Keratinocyte (primary cell): ENCODE measurements around the gene CD63. TPM values are rescaled to one million over a fixed set of nuclear protein-coding genes. Genes with fewer than 3 reads are reported as not detected.

Experiments used
- DNase-seq: peaks from one replicate; pipeline ENCODE4 v3.0.0-alpha.2; 2011; ENCODE audit warnings: low read depth, missing footprints, low spot score
- FAIRE-seq: peaks from 2 replicates; lab custom pipeline; 2011; peaks lifted over from hg19 to GRCh38; lab: Jason Lieb, UNC
- H2AFZ ChIP-seq: 2 replicates; pipeline ENCODE4 v1.6.0; 2012; ENCODE audit warnings: low read length, control low read depth, inconsistent platforms; ENCODE audit not compliant: control insufficient read depth
- H3K27ac ChIP-seq: 2 replicates; pipeline ENCODE4 v1.5.1; 2011; ENCODE audit warnings: low read length; ENCODE audit not compliant: control insufficient read depth, insufficient read depth
- H3K27me3 ChIP-seq: 3 replicates; pipeline ENCODE4 v1.6.0; 2011; ENCODE audit warnings: low read length; ENCODE audit not compliant: control insufficient read depth, insufficient read depth; ENCODE audit errors: extremely low read depth
- H3K36me3 ChIP-seq, 2 experiments: 2 replicates in 1 of 2; 3 replicates in 1 of 2; pipeline ENCODE4 v1.5.1; 2011; ENCODE audit warnings: low read length in 2 of 2, mild to moderate bottlenecking in 1 of 2; ENCODE audit not compliant: control insufficient read depth in 2 of 2, insufficient read depth in 2 of 2; ENCODE audit errors: extremely low read depth in 1 of 2
- H3K4me1 ChIP-seq: 3 replicates; pipeline ENCODE4 v1.5.1; 2011; ENCODE audit warnings: low read length; ENCODE audit not compliant: control insufficient read depth, insufficient read depth; ENCODE audit errors: extremely low read depth
- H3K4me2 ChIP-seq: 3 replicates; pipeline ENCODE4 v1.6.0; 2011; ENCODE audit warnings: low read depth, low read length; ENCODE audit not compliant: control insufficient read depth, insufficient read depth; ENCODE audit errors: extremely low read depth
- H3K4me3 ChIP-seq, 3 experiments: fragments of 200-600 bp in 1 of 3; sonication (generic) in 1 of 3; 2 replicates in 2 of 3; 3 replicates in 1 of 3; pipeline ENCODE4 v1.5.1; 2011 to 2016; ENCODE audit warnings: low read length in 3 of 3, mild to moderate bottlenecking in 3 of 3, control low read depth in 2 of 3, inconsistent platforms in 1 of 3, low read depth in 1 of 3, mixed read lengths in 1 of 3, mixed run types in 1 of 3, moderate library complexity in 1 of 3; ENCODE audit not compliant: control insufficient read depth in 2 of 3, insufficient read depth in 2 of 3; ENCODE audit errors: extremely low read depth in 1 of 3
- H3K79me2 ChIP-seq: 2 replicates; pipeline ENCODE4 v1.6.0; 2012; ENCODE audit warnings: low read length; ENCODE audit not compliant: control insufficient read depth, insufficient read depth
- H3K9ac ChIP-seq: 3 replicates; pipeline ENCODE4 v1.6.0; 2011; ENCODE audit warnings: low read length; ENCODE audit not compliant: control insufficient read depth, insufficient read depth; ENCODE audit errors: extremely low read depth
- H3K9me1 ChIP-seq: 3 replicates; pipeline ENCODE4 v1.6.0; 2011; ENCODE audit warnings: low read length; ENCODE audit not compliant: control insufficient read depth, insufficient read depth; ENCODE audit errors: extremely low read depth
- H3K9me3 ChIP-seq: 2 replicates; pipeline ENCODE4 v1.5.1; 2012; ENCODE audit warnings: low read depth, low read length; ENCODE audit not compliant: control insufficient read depth
- H4K20me1 ChIP-seq: 3 replicates; pipeline ENCODE4 v1.6.0; 2011; ENCODE audit warnings: low read length; ENCODE audit not compliant: control insufficient read depth, insufficient read depth; ENCODE audit errors: extremely low read depth
- CTCF ChIP-seq, 3 experiments: IDR thresholded peaks in 1 of 3; conservative IDR thresholded peaks in 1 of 3; optimal IDR thresholded peaks in 1 of 3; 2 replicates in 2 of 3; 3 replicates in 1 of 3; pipeline versions ENCODE3 to v1.5.1; 2011; ENCODE audit warnings: low read length in 3 of 3, mild to moderate bottlenecking in 3 of 3, moderate library complexity in 2 of 3, control low read depth in 1 of 3, inconsistent platforms in 1 of 3; ENCODE audit not compliant: insufficient read depth in 2 of 3; ENCODE audit errors: extremely low read depth in 1 of 3
- EZH2 ChIP-seq: IDR thresholded peaks from one replicate; pipeline ENCODE4 v1.6.1; 2012; ENCODE audit warnings: inconsistent platforms, mild to moderate bottlenecking, low read length, moderate library complexity
- dilution Hi-C: fragments of 300-500 bp; cut with MboI; formaldehyde crosslinking; loops from one replicate; pipeline ENCODE4 v1.7.0; 2020; ENCODE audit warnings: low sequenced_read_pairs; ENCODE audit not compliant: extremely low pct_ligation_motif_present
- polyA plus RNA-seq, 5 experiments: library from polyadenylated mRNA; depleted of rRNA in 3 of 5; stranded (reverse) in 3 of 5; stranded (forward) in 1 of 5; unstranded in 1 of 5; fragments of >200 nt; gene quantifications; 1 replicate in 1 of 5; 2 replicates in 3 of 5; 3 replicates in 1 of 5; pipeline versions ENCODE4 v1.2.1 to v1.2.3, GENCODE V29; 2011 to 2012; ENCODE audit warnings: missing spikeins in 2 of 5, low read depth in 1 of 5, low replicate concordance in 1 of 5

CD63 gene
- polyA plus RNA-seq, 1 donor (not counting 4 experiments of a cell fraction or from before 2014, with no cell fraction given) = 749 TPM

- dilution Hi-C loops = no loop called here
- no peak for DNase-seq
These were observed 21.6 kb downstream of the CD63 start for GRCh38 chr12:55707219-55707671.

GRCh38 chr12:55706568-55707218, 22.1 kb downstream of the CD63 start:
- Histone ChIP-seq H3K36me3 (no peaks in the 10 kb centered on the region), H4K20me1 (no peaks in the 10 kb centered on the region), H3K9me3 (no peaks in the 10 kb centered on the region), H3K9me1 (no peaks in the 10 kb centered on the region), H3K4me2 (no peak overlapping the region), H3K4me3 (no peak overlapping the region), H2AFZ (no peak overlapping the region), H3K9ac (no peak overlapping the region), H3K79me2 (no peaks in the 10 kb centered on the region), H3K4me1 (no peaks in the 10 kb centered on the region), H3K27ac (no peak overlapping the region), H3K27me3 (peaks cover 42% of the 10 kb centered on the region)
- TF ChIP-seq EZH2 (no peak), CTCF (optimal IDR thresholded peaks at IDR 0.05 in 1 of 3, IDR thresholded peaks at IDR 0.05 in 1 of 3, conservative IDR thresholded peaks at IDR 0.05 in 1 of 3; ENCODE audit: extremely low read depth in 1 of 3, insufficient read depth in 2 of 3, low read length in 3 of 3) (no peak)
- DNase-seq = no peak
- no peak for FAIRE-seq
- dilution Hi-C loops = no loop called here

More at GRCh38 chr12:55707219-55707671, 21.6 kb downstream of the CD63 start:
- Histone ChIP-seq H3K9me3 (no peaks in the 10 kb centered on the region), H3K4me3 (peak overlapping the region in 1 of 3 experiments; percentile 31), H2AFZ (no peak overlapping the region), H3K9me1 (no peaks in the 10 kb centered on the region), H3K27me3 (peaks cover 47% of the 10 kb centered on the region), H3K4me1 (no peaks in the 10 kb centered on the region), H4K20me1 (no peaks in the 10 kb centered on the region), H3K27ac (no peak overlapping the region), H3K9ac (no peak overlapping the region), H3K36me3 (no peaks in the 10 kb centered on the region), H3K4me2 (peak overlapping the region; percentile 45), H3K79me2 (no peaks in the 10 kb centered on the region)
- TF ChIP-seq CTCF (optimal IDR thresholded peaks at IDR 0.05 in 1 of 3, IDR thresholded peaks at IDR 0.05 in 1 of 3, conservative IDR thresholded peaks at IDR 0.05 in 1 of 3; ENCODE audit: extremely low read depth in 1 of 3, insufficient read depth in 2 of 3, low read length in 3 of 3) = no peak
- TF ChIP-seq EZH2 = peak; percentile 40
- FAIRE-seq = no peak
